ENCODE data around the gene GAB2. TPM values are rescaled to one million over a fixed set of nuclear protein-coding genes. Genes with fewer than 3 reads are reported as not detected.

GAB2 gene
- total RNA-seq, 4 donors from 2014 or later: 14.0 to 41.3 (median 34.7) TPM

- Histone ChIP-seq H3K36me3 (no peaks in the 10 kb centered on the region), H3K27ac (no peak overlapping the region), H3K4me1 (peaks cover 0 to 7% (median 0%) of the 10 kb centered on the region in 4 donors), H3K9me3 (peaks cover 0 to 5% (median 0%) of the 10 kb centered on the region in 4 donors), H3K4me3 (no peak overlapping the region), H3K27me3 (no peaks in the 10 kb centered on the region)
- TF ChIP-seq CTCF (IDR thresholded peaks at IDR 0.05) (no peak), POLR2A (IDR thresholded peaks at IDR 0.05) (no peak)
- no peak for DNase-seq
Observed at GRCh38 chr11:78386215-78386941, 31.2 kb downstream of the GAB2 start.

- Histone ChIP-seq H3K4me3 (no peak overlapping the region), H3K4me1 (no peaks in the 10 kb centered on the region)
- TF ChIP-seq POLR2A (IDR thresholded peaks at IDR 0.05) (no peak), CTCF (IDR thresholded peaks at IDR 0.05) (no peak)
Observed at GRCh38 chr11:78385205-78385604, 32.4 kb downstream of the GAB2 start.

GRCh38 chr11:78384231-78384630, 33.4 kb downstream of the GAB2 start:
- Histone ChIP-seq H3K27ac (no peak overlapping the region), H3K36me3 (no peaks in the 10 kb centered on the region), H3K4me3 (no peak overlapping the region), H3K27me3 (no peaks in the 10 kb centered on the region), H3K4me1 (no peaks in the 10 kb centered on the region), H3K9me3 (peaks cover 0 to 5% (median 0%) of the 10 kb centered on the region in 4 donors)
- TF ChIP-seq CTCF (IDR thresholded peaks at IDR 0.05): no peak
- TF ChIP-seq POLR2A (IDR thresholded peaks at IDR 0.05): no peak
- DNase-seq: no peak

More at GRCh38 chr11:78385205-78385604, 32.4 kb downstream of the GAB2 start:
- Histone ChIP-seq H3K36me3 (no peaks in the 10 kb centered on the region), H3K27me3 (no peaks in the 10 kb centered on the region), H3K27ac (no peak overlapping the region), H3K9me3 (peaks cover 0 to 5% (median 0%) of the 10 kb centered on the region in 4 donors)
- no peak for DNase-seq

- no peak overlapping the region for H3K27ac ChIP-seq
- H3K36me3 ChIP-seq: no peaks in the 10 kb centered on the region
- TF ChIP-seq POLR2A (IDR thresholded peaks at IDR 0.05) (no peak), CTCF (IDR thresholded peaks at IDR 0.05) (no peak)
- H3K4me3 ChIP-seq: no peak overlapping the region
- no peaks in the 10 kb centered on the region for H3K27me3 ChIP-seq
- H3K9me3 ChIP-seq: peaks cover 0 to 5% (median 0%) of the 10 kb centered on the region in 4 donors
- H3K4me1 ChIP-seq: peaks cover 0 to 4% (median 0%) of the 10 kb centered on the region in 4 donors
- DNase-seq: no peak
Observed at GRCh38 chr11:78381865-78382264, 35.8 kb downstream of the GAB2 start.

- TF ChIP-seq POLR2A (IDR thresholded peaks at IDR 0.05) (no peak), CTCF (IDR thresholded peaks at IDR 0.05) (no peak)
- Histone ChIP-seq H3K4me1 (peaks cover 0 to 4% (median 0%) of the 10 kb centered on the region in 4 donors), H3K27me3 (no peaks in the 10 kb centered on the region), H3K27ac (no peak overlapping the region), H3K36me3 (no peaks in the 10 kb centered on the region), H3K9me3 (peaks cover 0 to 5% (median 0%) of the 10 kb centered on the region in 4 donors), H3K4me3 (no peak overlapping the region)
- no peak for DNase-seq
Observed at GRCh38 chr11:78380615-78381051, 37.0 kb downstream of the GAB2 start.
